ENCODE results near the gene TRIM29.

DNA sequence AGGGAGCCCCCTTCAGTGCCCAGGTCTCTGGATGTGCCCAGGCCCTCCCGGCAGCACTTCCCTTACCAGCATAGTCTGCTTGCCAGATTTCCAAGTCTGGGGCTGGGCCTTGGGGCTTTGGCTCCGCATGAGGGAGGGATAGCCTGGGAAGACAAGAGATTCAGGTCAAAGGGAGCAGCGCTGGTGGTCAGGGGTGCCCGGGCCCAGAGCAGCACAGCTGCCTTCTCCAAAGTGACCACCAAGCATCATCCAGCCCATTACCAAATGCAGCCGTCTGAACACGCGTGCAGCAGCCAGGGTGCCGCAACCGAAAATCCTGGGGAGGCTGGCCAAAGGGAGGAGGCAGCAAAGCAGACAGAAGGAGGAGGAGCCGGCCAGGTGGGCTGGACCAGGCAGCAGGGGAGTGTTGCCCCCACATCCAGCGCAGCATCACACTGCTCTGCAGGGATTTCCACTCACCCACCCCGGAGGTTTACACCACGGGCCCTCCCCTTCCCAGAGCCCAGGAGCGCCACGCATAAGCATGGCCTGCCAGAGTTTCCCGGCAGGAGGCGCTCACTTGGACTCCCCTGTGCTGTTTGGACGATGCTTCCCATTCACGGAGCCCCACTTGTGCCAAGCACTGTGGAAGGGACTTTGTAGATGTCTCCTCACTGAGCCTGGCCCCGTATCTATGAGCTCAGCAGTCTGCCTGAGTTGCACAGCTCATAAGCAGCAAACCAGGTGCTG, 22.5 kb downstream of the TRIM29 start:
- TF ChIP-seq, protein P1, sequence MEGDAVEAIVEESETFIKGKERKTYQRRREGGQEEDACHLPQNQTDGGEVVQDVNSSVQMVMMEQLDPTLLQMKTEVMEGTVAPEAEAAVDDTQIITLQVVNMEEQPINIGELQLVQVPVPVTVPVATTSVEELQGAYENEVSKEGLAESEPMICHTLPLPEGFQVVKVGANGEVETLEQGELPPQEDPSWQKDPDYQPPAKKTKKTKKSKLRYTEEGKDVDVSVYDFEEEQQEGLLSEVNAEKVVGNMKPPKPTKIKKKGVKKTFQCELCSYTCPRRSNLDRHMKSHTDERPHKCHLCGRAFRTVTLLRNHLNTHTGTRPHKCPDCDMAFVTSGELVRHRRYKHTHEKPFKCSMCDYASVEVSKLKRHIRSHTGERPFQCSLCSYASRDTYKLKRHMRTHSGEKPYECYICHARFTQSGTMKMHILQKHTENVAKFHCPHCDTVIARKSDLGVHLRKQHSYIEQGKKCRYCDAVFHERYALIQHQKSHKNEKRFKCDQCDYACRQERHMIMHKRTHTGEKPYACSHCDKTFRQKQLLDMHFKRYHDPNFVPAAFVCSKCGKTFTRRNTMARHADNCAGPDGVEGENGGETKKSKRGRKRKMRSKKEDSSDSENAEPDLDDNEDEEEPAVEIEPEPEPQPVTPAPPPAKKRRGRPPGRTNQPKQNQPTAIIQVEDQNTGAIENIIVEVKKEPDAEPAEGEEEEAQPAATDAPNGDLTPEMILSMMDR (conservative IDR thresholded peaks at IDR 0.05 in 1 of 2, IDR thresholded peaks at IDR 0.05 in 1 of 2; ENCODE audit: low read depth in 1 of 2, low read length in 2 of 2), result peak in 1 of 2 donors; percentile 11
- TF ChIP-seq EZH2 (IDR thresholded peaks at IDR 0.05; ENCODE audit: low read length, missing control alignments), result no peak
